Cardiac muscle cell (in vitro differentiated cells and primary cell): ENCODE data around the gene CCDC92B. TPM values are rescaled to one million over a fixed set of nuclear protein-coding genes. Genes with fewer than 3 reads are reported as not detected.

Source experiments
- DNase-seq, 2 donors: peaks; one replicate each; pipeline versions ENCODE4 v3.0.0 to v3.0.0-alpha.2; 2010 to 2017; ENCODE audit warnings: low read depth in 1 of 2, low spot score in 1 of 2
- H3K27ac ChIP-seq: fragments of 200-600 bp; sonication (generic); 2 replicates; pipeline ENCODE4 v1.5.1; 2016
- H3K27me3 ChIP-seq: fragments of 200-600 bp; sonication (generic); 2 replicates; pipeline ENCODE4 v1.6.0; 2016; ENCODE audit warnings: control low read depth
- H3K36me3 ChIP-seq: fragments of 200-600 bp; sonication (generic); 2 replicates; pipeline ENCODE4 v1.5.1; 2016; ENCODE audit warnings: control low read depth
- H3K4me1 ChIP-seq: fragments of 200-600 bp; sonication (generic); 2 replicates; pipeline ENCODE4 v1.8.1; 2017; ENCODE audit warnings: low read depth, mild to moderate bottlenecking, mixed run types
- H3K4me3 ChIP-seq: fragments of 200-600 bp; sonication (generic); 2 replicates; pipeline ENCODE4 v1.5.1; 2016; ENCODE audit warnings: mild to moderate bottlenecking
- H3K9me3 ChIP-seq: fragments of 200-600 bp; sonication (generic); 2 replicates; pipeline ENCODE4 v1.5.1; 2017; ENCODE audit warnings: low read depth, mild to moderate bottlenecking, control low read depth
- polyA plus RNA-seq: library from polyadenylated mRNA; unstranded; fragments of >200 nt; fragmentation: Nextera tagmentation; extraction: Ambion mirVana; gene quantifications from 2 replicates; pipeline ENCODE4 v1.2.1, GENCODE V29; 2016
- total RNA-seq: library from RNA; depleted of rRNA; stranded (reverse); fragments of >200 nt; gene quantifications from 2 replicates; pipeline ENCODE4 v1.2.3, GENCODE V29; 2016
- TF ChIP-seq, protein P1 (sequence below): IDR thresholded peaks from 2 replicates; pipeline ENCODE4 v1.5.1; 2012; ENCODE audit warnings: low read depth, mild to moderate bottlenecking, low read length

The CCDC92B gene
- total and polyA plus RNA-seq, 2 experiments from 2014 or later = 0.33 to 0.35 TPM

- Histone ChIP-seq H3K4me1 (peaks cover 4% of the 10 kb centered on the region), H3K27ac (no peak overlapping the region), H3K4me3 (no peak overlapping the region), H3K27me3 (no peaks in the 10 kb centered on the region), H3K36me3 (peaks cover 25% of the 10 kb centered on the region), H3K9me3 (no peaks in the 10 kb centered on the region)
- TF ChIP-seq, protein P1, sequence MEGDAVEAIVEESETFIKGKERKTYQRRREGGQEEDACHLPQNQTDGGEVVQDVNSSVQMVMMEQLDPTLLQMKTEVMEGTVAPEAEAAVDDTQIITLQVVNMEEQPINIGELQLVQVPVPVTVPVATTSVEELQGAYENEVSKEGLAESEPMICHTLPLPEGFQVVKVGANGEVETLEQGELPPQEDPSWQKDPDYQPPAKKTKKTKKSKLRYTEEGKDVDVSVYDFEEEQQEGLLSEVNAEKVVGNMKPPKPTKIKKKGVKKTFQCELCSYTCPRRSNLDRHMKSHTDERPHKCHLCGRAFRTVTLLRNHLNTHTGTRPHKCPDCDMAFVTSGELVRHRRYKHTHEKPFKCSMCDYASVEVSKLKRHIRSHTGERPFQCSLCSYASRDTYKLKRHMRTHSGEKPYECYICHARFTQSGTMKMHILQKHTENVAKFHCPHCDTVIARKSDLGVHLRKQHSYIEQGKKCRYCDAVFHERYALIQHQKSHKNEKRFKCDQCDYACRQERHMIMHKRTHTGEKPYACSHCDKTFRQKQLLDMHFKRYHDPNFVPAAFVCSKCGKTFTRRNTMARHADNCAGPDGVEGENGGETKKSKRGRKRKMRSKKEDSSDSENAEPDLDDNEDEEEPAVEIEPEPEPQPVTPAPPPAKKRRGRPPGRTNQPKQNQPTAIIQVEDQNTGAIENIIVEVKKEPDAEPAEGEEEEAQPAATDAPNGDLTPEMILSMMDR = no peak
- DNase-seq = no peak
Measured at GRCh38 chr17:2691069-2691871, 58.2 kb downstream of the CCDC92B start.

DNA sequence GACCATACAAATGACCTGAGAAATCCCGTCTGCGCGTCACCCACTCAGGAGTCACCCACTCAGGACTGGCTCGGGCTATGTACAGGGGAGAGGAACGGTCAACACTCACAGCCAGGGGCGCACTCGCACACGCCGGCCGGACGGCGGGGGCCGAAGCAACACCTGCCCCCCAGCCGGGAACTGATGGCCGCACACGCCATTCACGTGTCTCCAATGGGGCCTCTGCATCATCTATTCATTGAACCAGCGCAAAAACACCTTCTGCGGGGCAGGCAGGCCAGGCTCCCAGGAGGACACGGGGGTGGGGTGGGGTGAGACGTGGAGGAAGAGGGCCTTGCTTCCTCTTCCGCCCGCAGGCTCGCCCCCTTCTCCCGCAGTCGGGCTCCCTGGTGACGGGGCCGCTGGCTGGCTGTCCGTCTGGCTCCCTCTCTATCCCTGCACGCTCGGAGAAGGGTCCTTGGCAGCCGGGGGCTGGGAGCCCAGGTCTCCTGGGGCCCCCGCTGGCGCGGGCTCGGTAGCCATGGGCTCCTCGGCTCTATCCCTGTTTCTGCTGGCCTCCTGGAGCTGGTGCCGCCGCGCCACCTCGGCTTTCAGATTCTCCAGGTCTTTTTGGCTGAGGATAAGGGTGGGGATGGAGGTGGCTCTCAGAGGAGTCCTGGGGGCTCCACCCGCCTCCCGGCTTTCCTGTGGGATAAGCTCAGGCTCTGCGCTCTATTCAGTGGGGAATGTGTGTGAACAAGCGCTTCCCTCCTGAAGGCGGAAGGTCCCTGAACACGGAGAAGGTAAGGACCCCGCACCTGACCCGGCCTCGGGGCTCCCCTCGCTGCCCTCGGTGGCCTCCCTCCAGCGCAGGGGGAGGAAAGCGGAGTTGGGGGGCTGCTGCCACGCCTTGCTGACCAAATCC, 59.0 kb downstream of the CCDC92B start:
- Histone ChIP-seq H3K4me3 (no peak overlapping the region), H3K36me3 (peaks cover 19% of the 10 kb centered on the region), H3K27me3 (no peaks in the 10 kb centered on the region), H3K4me1 (peaks cover 4% of the 10 kb centered on the region), H3K27ac (no peak overlapping the region), H3K9me3 (no peaks in the 10 kb centered on the region)
- TF ChIP-seq, protein P1 = no peak
- no peak for DNase-seq

- TF ChIP-seq, protein P1 = no peak
- Histone ChIP-seq H3K4me3 (no peak overlapping the region), H3K27me3 (no peaks in the 10 kb centered on the region), H3K27ac (peak overlapping the region; percentile 29), H3K4me1 (peaks cover 4% of the 10 kb centered on the region), H3K36me3 (peaks cover 19% of the 10 kb centered on the region), H3K9me3 (no peaks in the 10 kb centered on the region)
- no peak for DNase-seq
Measured at GRCh38 chr17:2689411-2690164, 59.9 kb downstream of the CCDC92B start.

GRCh38 chr17:2688351-2689342, 60.8 kb downstream of the CCDC92B start:
- DNase-seq = peak in 1 of 2 donors; percentile 36

More at GRCh38 chr17:2688351-2689342, 60.8 kb downstream of the CCDC92B start:
- TF ChIP-seq, protein P1 = no peak
- H3K36me3 ChIP-seq = peaks cover 17% of the 10 kb centered on the region
- H3K4me3 ChIP-seq = no peak overlapping the region
- H3K4me1 ChIP-seq = peaks cover 4% of the 10 kb centered on the region
- peak overlapping the region; percentile 66 for H3K27ac ChIP-seq
- no peaks in the 10 kb centered on the region for H3K27me3 ChIP-seq
- H3K9me3 ChIP-seq = no peaks in the 10 kb centered on the region
